Renal cortical epithelial cell (primary cell): ENCODE results near the gene GAL3ST1. TPM values are rescaled to one million over a fixed set of nuclear protein-coding genes. Genes with fewer than 3 reads are reported as not detected.
A peak's percentile ranks its signal among the peaks of the same experiment; 100 is the strongest.
"Not testable (repeated sequence)": the region's sequence is repeated elsewhere in the genome, so short reads cannot be mapped to it uniquely, and the experiment has no call there.

Source experiments
- DNase-seq: peaks from one replicate; pipeline ENCODE4 v3.0.0-alpha.2; 2011; ENCODE audit warnings: low read depth
- total RNA-seq: library from RNA; depleted of rRNA; stranded (reverse); fragments of >200 nt; gene quantifications from 2 replicates; pipeline ENCODE4 v1.2.3, GENCODE V29; 2014

GAL3ST1 gene
- total RNA-seq, 1 donor from 2014 or later = 6.4 TPM

GRCh38 chr22:30564761-30565119 lies 9.7 kb downstream of the GAL3ST1 start:
- DNase-seq = no peak

GRCh38 chr22:30564045-30564760 lies 10.3 kb downstream of the GAL3ST1 start:
- no peak for DNase-seq

GRCh38 chr22:30562366-30562765 lies 12.1 kb downstream of the GAL3ST1 start:
- DNase-seq = peak; percentile 79

GRCh38 chr22:30561402-30562189 lies 12.9 kb downstream of the GAL3ST1 start:
- DNase-seq = no peak

GRCh38 chr22:30560643-30561202 lies 13.7 kb downstream of the GAL3ST1 start:
- DNase-seq = not testable (repeated sequence)

- DNase-seq = no peak
Observed at GRCh38 chr22:30559889-30560288, 14.6 kb downstream of the GAL3ST1 start.

GRCh38 chr22:30557243-30557642 lies 17.2 kb downstream of the GAL3ST1 start:
- DNase-seq = no peak

- DNase-seq = no peak
Observed at GRCh38 chr22:30556388-30556787, 18.1 kb downstream of the GAL3ST1 start.

- no peak for DNase-seq
Observed at GRCh38 chr22:30555282-30556210, 18.9 kb downstream of the GAL3ST1 start.

GRCh38 chr22:30553971-30554370 lies 20.5 kb downstream of the GAL3ST1 start:
- DNase-seq = no peak

GRCh38 chr22:30552719-30553118 lies 21.7 kb downstream of the GAL3ST1 start:
- DNase-seq = no peak

GRCh38 chr22:30551813-30552212 lies 22.7 kb downstream of the GAL3ST1 start:
- not testable (repeated sequence) for DNase-seq

GRCh38 chr22:30547188-30547587 lies 27.3 kb downstream of the GAL3ST1 start:
- DNase-seq = no peak

GRCh38 chr22:30546616-30547015 lies 27.8 kb downstream of the GAL3ST1 start, which contains the start of gene SEC14L6:
Gene SEC14L6 (minus strand): TSS chr22:30546741. CDS start chr22:30546682, 59 bp downstream.
- DNase-seq = no peak

GRCh38 chr22:30542811-30543188 lies 31.7 kb downstream of the GAL3ST1 start:
- no peak for DNase-seq

- no peak for DNase-seq
Observed at GRCh38 chr22:30541961-30542810, 32.3 kb downstream of the GAL3ST1 start.

GRCh38 chr22:30541511-30541910 lies 33.0 kb downstream of the GAL3ST1 start:
- not testable (repeated sequence) for DNase-seq

- DNase-seq = no peak
Observed at GRCh38 chr22:30539368-30539767, 35.1 kb downstream of the GAL3ST1 start.

- no peak for DNase-seq
Observed at GRCh38 chr22:30538280-30538679, 36.2 kb downstream of the GAL3ST1 start.

GRCh38 chr22:30537083-30537731 lies 37.3 kb downstream of the GAL3ST1 start:
- DNase-seq = no peak
